IPS-NIHi7 (cell line): ENCODE data around the gene DCDC2C.
"Not testable (repeated sequence)": the region's sequence is repeated elsewhere in the genome, so short reads cannot be mapped to it uniquely, and the experiment has no call there.

ENCODE experiments used
- DNase-seq: peaks from one replicate; pipeline ENCODE4 v3.0.0; 2012; ENCODE audit warnings: mixed read lengths; ENCODE audit errors: extremely low spot score

Gene DCDC2C

GRCh38 chr2:3703236-3703756, at the start of gene DCDC2C:
Gene DCDC2C, plus strand, starts transcription at chr2:3703575. Its CDS starts 177 bp downstream, at chr2:3703752.
- peak; percentile 29 for DNase-seq

- DNase-seq: no peak
Measured at GRCh38 chr2:3654011-3654410, 49.4 kb upstream of the DCDC2C start.

- no peak for DNase-seq
Measured at GRCh38 chr2:3654531-3655225, 48.7 kb upstream of the DCDC2C start.

- no peak for DNase-seq
Measured at GRCh38 chr2:3655871-3656761, 47.3 kb upstream of the DCDC2C start.

GRCh38 chr2:3656762-3657721, 46.3 kb upstream of the DCDC2C start:
- DNase-seq: peak; percentile 69

GRCh38 chr2:3657881-3658280, 45.5 kb upstream of the DCDC2C start, which contains the start of gene ALLC:
Gene ALLC, plus strand, starts transcription at chr2:3658200. Its CDS starts 12,958 bp downstream, at chr2:3671158.
- DNase-seq: no peak

GRCh38 chr2:3659447-3660432, 43.6 kb upstream of the DCDC2C start:
- no peak for DNase-seq

- not testable (repeated sequence) for DNase-seq
Measured at GRCh38 chr2:3660640-3661039, 42.7 kb upstream of the DCDC2C start.

- DNase-seq: no peak
Measured at GRCh38 chr2:3661149-3661660, 42.2 kb upstream of the DCDC2C start.

- no peak for DNase-seq
Measured at GRCh38 chr2:3662239-3662638, 41.1 kb upstream of the DCDC2C start.

- DNase-seq: no peak
Measured at GRCh38 chr2:3664118-3664517, 39.3 kb upstream of the DCDC2C start.

- DNase-seq: no peak
Measured at GRCh38 chr2:3664925-3665324, 38.5 kb upstream of the DCDC2C start.

GRCh38 chr2:3665886-3666612, 37.3 kb upstream of the DCDC2C start:
- no peak for DNase-seq

- no peak for DNase-seq
Measured at GRCh38 chr2:3666613-3666975, 36.8 kb upstream of the DCDC2C start.

- DNase-seq: no peak
Measured at GRCh38 chr2:3667151-3667631, 36.2 kb upstream of the DCDC2C start.

GRCh38 chr2:3669656-3670055, 33.7 kb upstream of the DCDC2C start:
- DNase-seq: no peak

GRCh38 chr2:3670376-3670775, 33.0 kb upstream of the DCDC2C start:
- DNase-seq: no peak

GRCh38 chr2:3670941-3671340, 32.4 kb upstream of the DCDC2C start:
- no peak for DNase-seq
